ENCODE results near the gene SPINK9.

DNA sequence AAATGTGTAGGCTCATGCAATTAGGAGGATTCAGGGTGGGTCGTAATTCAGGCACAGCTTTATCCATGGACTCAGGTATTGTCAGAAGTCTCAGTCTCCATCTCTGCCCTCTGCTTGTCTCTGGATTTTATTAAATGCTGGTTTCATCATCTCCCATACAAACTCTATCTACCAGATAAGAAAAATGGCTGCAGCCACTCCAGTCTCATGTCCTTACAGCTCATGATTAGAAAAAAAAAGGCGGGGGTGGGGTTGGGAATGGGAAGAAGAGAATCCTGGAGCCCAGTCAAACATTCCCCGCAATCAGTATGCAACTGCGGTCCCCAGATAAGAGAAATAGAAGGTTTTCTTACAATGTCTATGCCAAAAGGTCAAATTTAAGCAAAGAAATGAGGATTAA, 40.8 kb downstream of the SPINK9 start:
- TF ChIP-seq, protein P1, sequence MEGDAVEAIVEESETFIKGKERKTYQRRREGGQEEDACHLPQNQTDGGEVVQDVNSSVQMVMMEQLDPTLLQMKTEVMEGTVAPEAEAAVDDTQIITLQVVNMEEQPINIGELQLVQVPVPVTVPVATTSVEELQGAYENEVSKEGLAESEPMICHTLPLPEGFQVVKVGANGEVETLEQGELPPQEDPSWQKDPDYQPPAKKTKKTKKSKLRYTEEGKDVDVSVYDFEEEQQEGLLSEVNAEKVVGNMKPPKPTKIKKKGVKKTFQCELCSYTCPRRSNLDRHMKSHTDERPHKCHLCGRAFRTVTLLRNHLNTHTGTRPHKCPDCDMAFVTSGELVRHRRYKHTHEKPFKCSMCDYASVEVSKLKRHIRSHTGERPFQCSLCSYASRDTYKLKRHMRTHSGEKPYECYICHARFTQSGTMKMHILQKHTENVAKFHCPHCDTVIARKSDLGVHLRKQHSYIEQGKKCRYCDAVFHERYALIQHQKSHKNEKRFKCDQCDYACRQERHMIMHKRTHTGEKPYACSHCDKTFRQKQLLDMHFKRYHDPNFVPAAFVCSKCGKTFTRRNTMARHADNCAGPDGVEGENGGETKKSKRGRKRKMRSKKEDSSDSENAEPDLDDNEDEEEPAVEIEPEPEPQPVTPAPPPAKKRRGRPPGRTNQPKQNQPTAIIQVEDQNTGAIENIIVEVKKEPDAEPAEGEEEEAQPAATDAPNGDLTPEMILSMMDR (IDR thresholded peaks at IDR 0.05 in 2 of 3, conservative IDR thresholded peaks at IDR 0.05 in 1 of 3; ENCODE audit: borderline replicate concordance in 1 of 3, insufficient read depth in 1 of 3, low read depth in 2 of 3, low read length in 2 of 3), result no peak
- TF ChIP-seq POLR2A (IDR thresholded peaks at IDR 0.05; ENCODE audit: borderline replicate concordance, extremely low read depth, insufficient read depth, insufficient read length) (no peak), ZNF274 (IDR thresholded peaks at IDR 0.05; ENCODE audit: low read depth, low read length) (no peak), FOSL1 (IDR thresholded peaks at IDR 0.05; ENCODE audit: low read depth) (no peak), EGR1 (IDR thresholded peaks at IDR 0.05; ENCODE audit: low read depth) (no peak)
- TF ChIP-seq, protein P2, sequence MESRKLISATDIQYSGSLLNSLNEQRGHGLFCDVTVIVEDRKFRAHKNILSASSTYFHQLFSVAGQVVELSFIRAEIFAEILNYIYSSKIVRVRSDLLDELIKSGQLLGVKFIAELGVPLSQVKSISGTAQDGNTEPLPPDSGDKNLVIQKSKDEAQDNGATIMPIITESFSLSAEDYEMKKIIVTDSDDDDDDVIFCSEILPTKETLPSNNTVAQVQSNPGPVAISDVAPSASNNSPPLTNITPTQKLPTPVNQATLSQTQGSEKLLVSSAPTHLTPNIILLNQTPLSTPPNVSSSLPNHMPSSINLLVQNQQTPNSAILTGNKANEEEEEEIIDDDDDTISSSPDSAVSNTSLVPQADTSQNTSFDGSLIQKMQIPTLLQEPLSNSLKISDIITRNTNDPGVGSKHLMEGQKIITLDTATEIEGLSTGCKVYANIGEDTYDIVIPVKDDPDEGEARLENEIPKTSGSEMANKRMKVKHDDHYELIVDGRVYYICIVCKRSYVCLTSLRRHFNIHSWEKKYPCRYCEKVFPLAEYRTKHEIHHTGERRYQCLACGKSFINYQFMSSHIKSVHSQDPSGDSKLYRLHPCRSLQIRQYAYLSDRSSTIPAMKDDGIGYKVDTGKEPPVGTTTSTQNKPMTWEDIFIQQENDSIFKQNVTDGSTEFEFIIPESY (IDR thresholded peaks at IDR 0.05; ENCODE audit: extremely low read depth, insufficient replicate concordance, low read length), result no peak
- TF ChIP-seq, protein P3, sequence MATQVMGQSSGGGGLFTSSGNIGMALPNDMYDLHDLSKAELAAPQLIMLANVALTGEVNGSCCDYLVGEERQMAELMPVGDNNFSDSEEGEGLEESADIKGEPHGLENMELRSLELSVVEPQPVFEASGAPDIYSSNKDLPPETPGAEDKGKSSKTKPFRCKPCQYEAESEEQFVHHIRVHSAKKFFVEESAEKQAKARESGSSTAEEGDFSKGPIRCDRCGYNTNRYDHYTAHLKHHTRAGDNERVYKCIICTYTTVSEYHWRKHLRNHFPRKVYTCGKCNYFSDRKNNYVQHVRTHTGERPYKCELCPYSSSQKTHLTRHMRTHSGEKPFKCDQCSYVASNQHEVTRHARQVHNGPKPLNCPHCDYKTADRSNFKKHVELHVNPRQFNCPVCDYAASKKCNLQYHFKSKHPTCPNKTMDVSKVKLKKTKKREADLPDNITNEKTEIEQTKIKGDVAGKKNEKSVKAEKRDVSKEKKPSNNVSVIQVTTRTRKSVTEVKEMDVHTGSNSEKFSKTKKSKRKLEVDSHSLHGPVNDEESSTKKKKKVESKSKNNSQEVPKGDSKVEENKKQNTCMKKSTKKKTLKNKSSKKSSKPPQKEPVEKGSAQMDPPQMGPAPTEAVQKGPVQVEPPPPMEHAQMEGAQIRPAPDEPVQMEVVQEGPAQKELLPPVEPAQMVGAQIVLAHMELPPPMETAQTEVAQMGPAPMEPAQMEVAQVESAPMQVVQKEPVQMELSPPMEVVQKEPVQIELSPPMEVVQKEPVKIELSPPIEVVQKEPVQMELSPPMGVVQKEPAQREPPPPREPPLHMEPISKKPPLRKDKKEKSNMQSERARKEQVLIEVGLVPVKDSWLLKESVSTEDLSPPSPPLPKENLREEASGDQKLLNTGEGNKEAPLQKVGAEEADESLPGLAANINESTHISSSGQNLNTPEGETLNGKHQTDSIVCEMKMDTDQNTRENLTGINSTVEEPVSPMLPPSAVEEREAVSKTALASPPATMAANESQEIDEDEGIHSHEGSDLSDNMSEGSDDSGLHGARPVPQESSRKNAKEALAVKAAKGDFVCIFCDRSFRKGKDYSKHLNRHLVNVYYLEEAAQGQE (IDR thresholded peaks at IDR 0.05; ENCODE audit: low read depth), result no peak
